HG02938 (cell line): ENCODE measurements around the gene ARID3A.

Experiments
- ATAC-seq: cut with Tn5 transposase; IDR thresholded peaks from one replicate; pipeline ENCODE4 v1.9.1; 2021; ENCODE audit warnings: mild to moderate bottlenecking, moderate library complexity; ENCODE audit not compliant: unreplicated experiment

The ARID3A gene

DNA sequence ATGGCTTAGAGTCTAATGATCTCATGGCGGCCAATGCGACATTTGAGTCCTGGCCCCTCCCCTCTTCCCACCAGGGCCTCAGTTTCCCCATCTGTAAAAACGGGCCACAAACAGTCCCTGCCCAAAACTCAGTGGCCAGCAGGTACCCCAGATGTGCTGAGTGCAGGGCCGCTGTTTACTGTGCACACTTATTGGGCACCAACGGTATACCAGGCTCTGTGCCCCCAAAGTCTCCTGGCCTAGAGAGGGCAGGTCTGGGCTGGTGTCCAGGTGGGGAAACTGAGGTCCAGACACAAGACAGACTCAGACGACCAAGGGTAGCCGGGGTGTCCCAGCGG is 34.7 kb downstream of the ARID3A start:
- no peak for ATAC-seq

GRCh38 chr19:961866-962620 is 36.2 kb downstream of the ARID3A start:
- no peak for ATAC-seq

DNA sequence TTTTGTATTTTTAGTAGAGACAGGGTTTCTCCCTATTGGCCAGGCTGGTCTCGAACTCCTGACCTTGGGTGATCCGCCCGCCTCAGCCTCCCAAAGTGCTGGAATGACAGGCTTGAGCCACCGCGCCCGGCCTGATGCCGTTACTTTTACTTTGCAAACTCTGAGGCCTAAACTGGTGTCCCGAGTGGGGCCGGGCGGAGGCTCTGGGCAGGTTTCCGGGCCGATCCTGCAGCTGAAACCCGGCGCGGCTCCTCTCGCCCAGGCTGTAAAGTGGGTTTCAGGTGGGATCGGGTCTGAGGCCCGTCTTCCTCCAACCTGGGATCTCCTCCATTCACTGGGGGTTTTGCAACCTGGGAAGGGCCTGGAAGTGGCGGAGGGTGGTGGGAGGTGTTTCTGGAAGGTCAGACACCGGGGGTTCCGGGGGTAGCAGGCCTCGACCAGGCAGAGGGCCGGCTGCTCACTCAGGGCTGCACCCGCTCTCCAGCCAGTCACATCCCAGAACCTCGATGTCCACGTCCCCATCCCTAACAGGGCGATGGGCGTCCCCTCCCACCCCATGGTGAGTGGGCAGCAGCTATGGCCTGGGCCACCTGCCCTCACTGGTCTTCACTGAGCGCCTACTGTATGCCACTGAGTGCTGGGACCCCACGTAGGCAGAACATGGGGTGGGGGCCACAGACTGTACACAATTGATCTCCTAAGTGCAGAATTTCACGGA is 37.0 kb downstream of the ARID3A start:
- ATAC-seq, result no peak

DNA sequence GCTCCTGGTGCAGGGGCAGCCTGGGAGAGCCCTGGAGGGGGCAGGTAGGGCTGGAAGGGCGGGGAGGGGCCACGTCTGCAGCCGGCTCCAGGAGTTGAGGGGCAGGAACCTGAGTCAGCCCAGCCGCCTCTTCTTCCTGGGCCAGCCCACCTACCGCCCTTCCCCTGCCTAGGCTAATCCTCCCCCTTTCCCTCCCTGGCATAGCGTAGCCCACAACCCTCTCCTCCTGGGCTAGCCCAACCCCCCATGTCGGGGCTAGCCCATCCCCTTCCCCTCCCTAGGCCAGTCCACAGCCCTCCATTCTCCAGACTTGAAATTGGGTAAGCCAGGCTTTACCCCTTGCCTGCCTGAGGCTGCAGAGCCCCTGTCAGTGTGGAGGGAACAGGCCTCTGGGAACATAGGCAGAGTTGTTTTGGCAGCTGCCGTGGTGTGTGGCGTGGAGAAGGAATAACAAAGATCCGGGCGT is 37.7 kb downstream of the ARID3A start:
- ATAC-seq, result no peak

GRCh38 chr19:964116-964520 is 38.3 kb downstream of the ARID3A start:
- no peak for ATAC-seq

GRCh38 chr19:964761-965694 is 39.2 kb downstream of the ARID3A start:
- ATAC-seq, result no peak

GRCh38 chr19:966485-967088 is 40.8 kb downstream of the ARID3A start:
- no peak for ATAC-seq

- no peak for ATAC-seq
Measured at GRCh38 chr19:970695-971094, 44.9 kb downstream of the ARID3A start.

DNA sequence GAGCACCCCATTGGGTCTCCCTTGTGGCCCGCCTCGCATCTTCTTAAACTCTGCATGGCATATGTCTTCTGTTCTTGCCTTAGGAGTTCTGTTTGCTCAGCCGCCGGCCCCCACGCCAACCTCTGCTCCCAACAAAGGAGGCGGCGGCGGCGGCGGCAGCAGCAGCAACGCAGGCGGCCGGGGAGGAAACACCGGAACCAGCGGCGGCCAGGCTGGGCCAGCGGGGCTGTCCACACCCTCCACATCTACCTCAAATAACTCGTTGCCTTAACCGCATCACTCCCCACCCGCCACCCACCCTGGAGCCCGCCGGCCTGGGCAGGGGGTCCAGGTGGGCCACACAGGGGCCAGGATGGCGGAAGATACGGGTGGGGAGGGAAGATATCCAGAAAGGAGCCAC is 46.0 kb downstream of the ARID3A start:
- no peak for ATAC-seq

DNA sequence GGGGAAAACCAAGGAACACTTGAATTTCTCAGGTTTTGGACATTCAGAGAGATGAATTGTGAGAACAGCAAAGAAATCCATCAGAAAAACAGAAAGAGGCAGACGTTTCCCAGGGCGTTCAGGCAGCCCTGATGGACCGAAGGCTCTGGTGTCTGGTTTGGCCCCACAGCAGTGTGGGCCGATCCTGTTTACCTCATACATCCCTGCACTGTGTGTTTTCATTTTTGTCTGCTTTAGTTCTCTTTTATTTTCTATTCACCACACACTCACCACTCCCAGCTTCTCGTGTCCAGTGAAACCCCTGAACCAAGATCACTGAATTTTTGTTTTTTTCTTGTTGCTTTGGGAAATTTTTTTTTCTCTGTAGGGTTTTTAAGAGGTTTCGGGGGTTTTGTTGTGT is 46.4 kb downstream of the ARID3A start:
- ATAC-seq, result no peak

- no peak for ATAC-seq
Measured at GRCh38 chr19:973726-974563, 48.1 kb downstream of the ARID3A start.

DNA sequence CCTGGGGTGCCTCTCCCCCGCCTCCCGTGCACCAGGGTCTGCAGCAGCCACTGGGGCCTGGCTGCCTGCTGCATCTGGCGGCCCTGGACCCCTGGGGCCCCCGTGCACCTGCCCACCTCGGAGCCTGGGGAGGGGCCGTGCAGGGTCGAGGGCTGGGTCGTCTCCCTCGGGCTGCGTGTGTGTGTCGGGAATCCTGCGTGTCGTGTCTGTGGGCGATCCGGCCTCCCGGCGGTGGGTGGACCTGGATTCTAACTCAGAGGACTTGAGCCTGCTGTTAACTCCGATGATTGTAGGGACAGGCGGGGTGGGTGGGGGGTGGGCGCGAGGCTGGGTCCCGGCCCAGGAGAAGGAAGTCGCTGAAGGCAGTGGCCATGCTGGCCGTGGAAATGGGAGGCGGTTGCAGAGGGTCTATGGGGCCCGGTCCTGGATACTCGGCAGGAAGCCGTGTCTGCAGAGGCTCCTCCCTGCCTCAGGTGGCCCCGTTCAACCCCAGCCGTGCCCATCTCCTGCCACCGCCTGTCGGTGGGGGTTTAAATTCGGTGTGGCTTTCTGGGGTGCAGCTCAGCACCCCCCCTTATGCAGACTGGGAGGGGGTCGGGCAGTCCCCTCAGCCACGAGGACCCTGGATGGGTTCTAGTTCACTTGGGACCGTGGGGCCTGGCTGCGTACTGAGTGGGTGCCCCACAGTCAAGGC is 48.9 kb downstream of the ARID3A start:
- no peak for ATAC-seq

DNA sequence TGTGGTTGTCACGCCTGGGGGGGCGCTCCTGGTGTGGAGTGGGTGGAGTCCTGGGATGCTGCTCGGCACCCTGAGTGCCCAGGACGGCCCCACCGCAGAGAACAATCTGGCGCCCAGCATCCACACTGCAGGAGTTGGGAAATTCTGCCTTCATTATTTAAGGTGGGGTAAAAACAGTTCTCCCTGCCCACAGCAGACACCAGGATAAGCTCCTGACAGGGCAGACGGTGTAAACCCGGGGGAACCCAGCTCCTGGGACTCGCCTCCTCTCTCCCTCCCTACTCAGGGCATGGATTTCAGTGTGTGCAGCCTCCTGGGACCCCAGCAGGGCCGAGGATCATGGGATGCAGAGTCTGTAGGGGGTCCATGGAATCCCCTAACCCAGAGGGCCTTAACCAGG is 50.6 kb downstream of the ARID3A start:
- ATAC-seq, result no peak

DNA sequence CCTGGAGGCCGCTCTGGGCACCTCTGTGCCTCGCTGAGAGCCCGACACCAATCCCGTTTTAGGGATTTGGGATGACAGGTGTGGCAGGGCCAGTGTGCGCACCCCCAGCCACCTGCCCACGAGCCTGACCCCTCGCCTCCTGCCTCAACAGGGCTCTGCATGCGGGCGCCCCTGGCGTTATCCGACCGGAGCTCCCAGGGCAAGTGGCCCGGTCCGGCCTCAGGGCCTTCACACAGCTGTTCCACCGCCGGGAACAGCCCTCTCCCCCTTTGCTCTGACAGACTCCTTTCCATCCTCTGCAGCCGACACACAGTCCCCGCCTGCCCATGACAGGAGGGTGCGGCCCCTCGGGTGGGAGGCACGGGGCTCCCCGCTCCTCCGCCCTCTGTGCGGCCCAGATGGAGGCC is 51.2 kb downstream of the ARID3A start:
- ATAC-seq, result no peak

- no peak for ATAC-seq
Measured at GRCh38 chr19:979318-979741, 53.5 kb downstream of the ARID3A start.

DNA sequence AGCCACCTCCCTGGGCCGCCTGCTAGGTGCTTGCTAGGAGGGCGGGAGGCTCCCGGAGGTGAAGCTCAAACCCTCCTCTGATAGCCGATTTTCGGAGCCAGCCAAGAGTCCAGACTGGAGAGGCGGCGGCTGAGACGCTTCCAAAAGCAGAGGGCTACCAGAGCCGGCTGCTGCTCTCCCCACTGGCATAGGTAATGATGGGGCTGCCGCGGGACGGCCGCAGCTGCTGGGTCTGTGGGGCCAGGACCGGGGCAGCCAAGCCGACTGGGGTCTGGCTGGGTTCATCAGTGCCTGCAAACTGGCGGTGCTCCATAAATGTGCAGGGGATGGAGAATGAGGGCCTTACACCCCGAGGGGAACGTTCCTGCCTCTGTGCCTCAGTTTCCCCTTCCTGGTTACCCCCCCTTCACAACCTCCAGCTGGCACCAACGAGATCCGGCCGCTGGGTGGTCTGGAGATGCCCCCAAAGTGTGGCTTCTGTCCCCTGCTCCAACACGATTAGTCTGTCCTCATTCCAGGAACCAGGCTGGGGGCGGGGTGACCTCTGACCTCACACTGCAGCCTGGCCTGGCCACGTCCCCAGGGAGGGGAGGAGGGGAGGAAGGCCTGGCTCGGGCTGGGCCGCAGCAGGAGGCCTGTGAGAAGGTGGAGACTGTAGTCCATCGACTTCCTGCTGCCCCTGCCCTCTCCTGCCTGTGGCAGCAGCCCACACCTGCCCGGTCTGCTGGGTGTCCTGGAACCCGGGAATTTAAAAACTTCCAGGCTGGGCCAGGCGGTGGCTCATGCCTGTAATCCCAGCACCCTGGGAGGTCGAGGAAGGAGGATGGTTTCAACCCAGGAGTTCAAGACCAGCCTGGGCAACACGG is 54.5 kb downstream of the ARID3A start:
- ATAC-seq, result no peak

DNA sequence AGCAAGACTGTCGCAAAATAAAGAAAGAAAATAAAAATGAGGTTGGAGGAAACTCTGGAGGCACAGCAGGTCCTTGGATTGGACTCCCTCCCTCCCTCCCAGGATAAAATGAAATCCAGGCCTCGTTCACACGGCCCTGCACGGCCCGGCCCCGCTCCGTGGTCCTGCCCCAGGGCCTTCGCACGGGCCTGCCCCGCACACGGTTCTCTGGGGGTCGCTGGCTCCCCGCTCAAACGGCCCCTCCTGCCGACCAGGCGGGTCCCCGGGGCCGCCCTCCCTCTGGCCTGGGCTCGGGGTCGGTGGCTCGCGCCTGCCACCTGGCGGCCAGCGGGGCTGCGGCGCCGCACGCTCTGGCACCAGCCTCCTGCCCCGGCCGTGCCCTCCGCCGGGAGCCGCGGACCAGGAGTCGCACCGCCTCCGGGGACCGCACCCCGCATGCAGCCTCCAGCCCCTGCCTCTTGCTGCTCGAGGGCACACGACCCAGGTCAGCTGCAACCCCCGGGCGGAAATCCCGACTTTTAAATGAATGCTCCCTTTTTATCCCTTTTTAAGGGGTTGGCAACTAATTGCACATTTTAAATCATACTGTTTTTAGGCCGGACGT is 56.8 kb downstream of the ARID3A start:
- no peak for ATAC-seq
